LoVo (cell line): ENCODE results near the gene ABCA8.
"Not testable (repeated sequence)": the region's sequence is repeated elsewhere in the genome, so short reads cannot be mapped to it uniquely, and the experiment has no call there.

ENCODE experiments used
- DNase-seq: peaks from one replicate; pipeline ENCODE4 v3.0.0-alpha.2; 2016; ENCODE audit warnings: low spot score

Gene ABCA8

GRCh38 chr17:68824185-68824584, 131.0 kb downstream of the ABCA8 start:
- not testable (repeated sequence) for DNase-seq

GRCh38 chr17:68822719-68823289, 132.4 kb downstream of the ABCA8 start:
- DNase-seq = no peak

- DNase-seq = peak; percentile 58
Observed at GRCh38 chr17:68821860-68822696, 133.1 kb downstream of the ABCA8 start.

GRCh38 chr17:68820825-68821481, 134.2 kb downstream of the ABCA8 start:
- DNase-seq = no peak

GRCh38 chr17:68820476-68820824, 134.7 kb downstream of the ABCA8 start:
- no peak for DNase-seq

- no peak for DNase-seq
Observed at GRCh38 chr17:68819465-68819864, 135.7 kb downstream of the ABCA8 start.
